ENCODE data around the gene ADGRB3.

The ADGRB3 gene

DNA sequence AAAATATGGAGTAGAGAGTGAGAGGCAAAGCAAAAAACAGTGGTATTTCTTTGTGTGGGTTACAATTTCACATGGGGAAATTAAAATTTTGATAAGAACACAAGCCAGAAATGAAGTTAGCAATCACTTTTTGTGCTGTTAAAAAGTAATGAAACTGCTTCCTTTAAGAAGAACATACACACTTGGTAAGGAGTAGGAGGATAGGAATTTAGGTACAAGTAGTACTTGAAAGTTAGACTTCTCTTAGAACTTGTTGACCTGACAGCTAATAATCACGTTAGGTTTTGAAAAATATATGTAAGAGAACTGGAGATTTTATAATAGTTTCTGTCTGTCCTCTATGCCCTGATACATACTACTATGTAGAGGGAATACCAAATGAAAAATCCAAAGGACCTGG is 260.8 kb downstream of the ADGRB3 start:
- no peak overlapping the region for H3K27ac ChIP-seq (ENCODE audit: low read length)
- H3K4me1 ChIP-seq (ENCODE audit: low read length) = peaks cover 7% of the 10 kb centered on the region; the same call in 1 of the 2 replicates
- no peak overlapping the region for H3K4me2 ChIP-seq (ENCODE audit: low read depth, low read length)
- H3K79me2 ChIP-seq (ENCODE audit: low read length) = no peaks in the 10 kb centered on the region
- H3K9ac ChIP-seq (ENCODE audit: low read length) = no peak overlapping the region
- DNase-seq = no peak
- H4K20me1 ChIP-seq (ENCODE audit: insufficient read depth, low read length) = no peaks in the 10 kb centered on the region
- no peaks in the 10 kb centered on the region for H3K36me3 ChIP-seq (replicated peaks; ENCODE audit: insufficient read depth, low read length)
- no peaks in the 10 kb centered on the region for H3K27me3 ChIP-seq (replicated peaks; ENCODE audit: insufficient read depth, low read length)
- TF ChIP-seq, protein P1, sequence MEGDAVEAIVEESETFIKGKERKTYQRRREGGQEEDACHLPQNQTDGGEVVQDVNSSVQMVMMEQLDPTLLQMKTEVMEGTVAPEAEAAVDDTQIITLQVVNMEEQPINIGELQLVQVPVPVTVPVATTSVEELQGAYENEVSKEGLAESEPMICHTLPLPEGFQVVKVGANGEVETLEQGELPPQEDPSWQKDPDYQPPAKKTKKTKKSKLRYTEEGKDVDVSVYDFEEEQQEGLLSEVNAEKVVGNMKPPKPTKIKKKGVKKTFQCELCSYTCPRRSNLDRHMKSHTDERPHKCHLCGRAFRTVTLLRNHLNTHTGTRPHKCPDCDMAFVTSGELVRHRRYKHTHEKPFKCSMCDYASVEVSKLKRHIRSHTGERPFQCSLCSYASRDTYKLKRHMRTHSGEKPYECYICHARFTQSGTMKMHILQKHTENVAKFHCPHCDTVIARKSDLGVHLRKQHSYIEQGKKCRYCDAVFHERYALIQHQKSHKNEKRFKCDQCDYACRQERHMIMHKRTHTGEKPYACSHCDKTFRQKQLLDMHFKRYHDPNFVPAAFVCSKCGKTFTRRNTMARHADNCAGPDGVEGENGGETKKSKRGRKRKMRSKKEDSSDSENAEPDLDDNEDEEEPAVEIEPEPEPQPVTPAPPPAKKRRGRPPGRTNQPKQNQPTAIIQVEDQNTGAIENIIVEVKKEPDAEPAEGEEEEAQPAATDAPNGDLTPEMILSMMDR (IDR thresholded peaks at IDR 0.05; ENCODE audit: low read length) = no peak
- no peak for TF ChIP-seq EZH2 (optimal IDR thresholded peaks at IDR 0.05; ENCODE audit: low read depth, low read length)
- TF ChIP-seq EZH2phosphoT487 (IDR thresholded peaks at IDR 0.05; ENCODE audit: low read length) = no peak
- H3K4me3 ChIP-seq (ENCODE audit: low read length) = no peak overlapping the region
- no peak overlapping the region for H2AFZ ChIP-seq (ENCODE audit: low read length)
- H3K9me3 ChIP-seq (replicated peaks; ENCODE audit: insufficient read depth, low read length) = no peaks in the 10 kb centered on the region
- no peaks in the 10 kb centered on the region for H3K9me2 ChIP-seq (replicated peaks; ENCODE audit: insufficient read depth, low read length)
- no peaks in the 10 kb centered on the region for H3F3A ChIP-seq (ENCODE audit: insufficient read depth, low read length)

DNA sequence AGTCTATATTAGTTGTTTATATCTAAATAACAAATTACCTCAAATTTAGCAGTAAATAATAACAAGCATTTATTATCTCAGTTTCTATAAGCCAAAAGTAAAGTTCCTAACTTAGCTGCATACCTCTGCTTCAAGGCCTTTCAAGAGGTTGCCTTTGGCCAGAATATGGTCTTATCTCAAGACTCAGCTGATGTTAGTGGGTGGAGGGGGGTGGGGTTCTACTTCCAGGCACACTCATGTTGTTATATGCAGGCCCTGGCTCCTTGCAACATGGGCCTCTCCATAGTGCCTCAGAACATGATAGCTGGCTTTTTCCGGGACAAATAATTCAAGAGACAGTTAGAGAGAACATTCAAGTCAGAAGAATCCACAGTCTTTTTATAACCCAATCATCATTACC is 266.0 kb downstream of the ADGRB3 start:
- Histone ChIP-seq H3K79me2 (ENCODE audit: low read length) (no peaks in the 10 kb centered on the region), H3K4me3 (ENCODE audit: low read length) (no peak overlapping the region), H3K9me3 (replicated peaks; ENCODE audit: insufficient read depth, low read length) (no peaks in the 10 kb centered on the region), H3K27me3 (replicated peaks; ENCODE audit: insufficient read depth, low read length) (no peaks in the 10 kb centered on the region), H3K27ac (ENCODE audit: low read length) (no peak overlapping the region), H4K20me1 (ENCODE audit: insufficient read depth, low read length) (no peaks in the 10 kb centered on the region), H3K4me2 (ENCODE audit: low read depth, low read length) (no peak overlapping the region), H3K4me1 (ENCODE audit: low read length) (no peaks in the 10 kb centered on the region), H2AFZ (ENCODE audit: low read length) (no peak overlapping the region), H3F3A (ENCODE audit: insufficient read depth, low read length) (no peaks in the 10 kb centered on the region), H3K9ac (ENCODE audit: low read length) (no peak overlapping the region), H3K36me3 (replicated peaks; ENCODE audit: insufficient read depth, low read length) (no peaks in the 10 kb centered on the region), H3K9me2 (replicated peaks; ENCODE audit: insufficient read depth, low read length) (no peaks in the 10 kb centered on the region)
- no peak for TF ChIP-seq EZH2 (optimal IDR thresholded peaks at IDR 0.05; ENCODE audit: low read depth, low read length)
- TF ChIP-seq, protein P1 (IDR thresholded peaks at IDR 0.05; ENCODE audit: low read length) = no peak
- TF ChIP-seq EZH2phosphoT487 (IDR thresholded peaks at IDR 0.05; ENCODE audit: low read length) = no peak
- no peak for DNase-seq

- Histone ChIP-seq H3K27me3 (replicated peaks; ENCODE audit: insufficient read depth, low read length) (no peaks in the 10 kb centered on the region), H3K9ac (ENCODE audit: low read length) (no peak overlapping the region), H3K36me3 (replicated peaks; ENCODE audit: insufficient read depth, low read length) (no peaks in the 10 kb centered on the region), H2AFZ (ENCODE audit: low read length) (no peak overlapping the region), H3K4me1 (ENCODE audit: low read length) (no peaks in the 10 kb centered on the region), H3F3A (ENCODE audit: insufficient read depth, low read length) (no peaks in the 10 kb centered on the region), H3K4me3 (ENCODE audit: low read length) (no peak overlapping the region), H3K9me2 (replicated peaks; ENCODE audit: insufficient read depth, low read length) (no peaks in the 10 kb centered on the region), H4K20me1 (ENCODE audit: insufficient read depth, low read length) (no peaks in the 10 kb centered on the region), H3K79me2 (ENCODE audit: low read length) (no peaks in the 10 kb centered on the region), H3K9me3 (replicated peaks; ENCODE audit: insufficient read depth, low read length) (no peaks in the 10 kb centered on the region), H3K4me2 (ENCODE audit: low read depth, low read length) (no peak overlapping the region), H3K27ac (ENCODE audit: low read length) (no peak overlapping the region)
- TF ChIP-seq, protein P1 (IDR thresholded peaks at IDR 0.05; ENCODE audit: low read length) = no peak
- TF ChIP-seq EZH2phosphoT487 (IDR thresholded peaks at IDR 0.05; ENCODE audit: low read length) (no peak), EZH2 (optimal IDR thresholded peaks at IDR 0.05; ENCODE audit: low read depth, low read length) (no peak)
- no peak for DNase-seq
Measured at GRCh38 chr6:68911334-68911733, 276.3 kb downstream of the ADGRB3 start.
